OCI-LY3 (cell line): Measurements from ENCODE around the gene HACL1.

ENCODE experiments used
- H2AFZ ChIP-seq: fragments of 200-600, 300-600 bp; shearing (Covaris generic); 2 replicates; pipeline ENCODE4 v1.6.0; 2014; ENCODE audit warnings: antibody characterized with exemption, low read depth, low read length
- H3K27ac ChIP-seq: fragments of 200-600, 300-600 bp; sonication (generic); 2 replicates; pipeline ENCODE4 v1.5.1; 2014; ENCODE audit warnings: mild to moderate bottlenecking, low read length, moderate library complexity, mixed read lengths
- H3K27me3 ChIP-seq: fragments of 200-600, 300-600 bp; sonication (generic); 2 replicates; pipeline ENCODE4 v1.6.1; 2014; ENCODE audit warnings: low read depth, low read length, mixed read lengths
- H3K36me3 ChIP-seq: fragments of 200-600, 300-600 bp; sonication (generic); replicated peaks from 2 replicates; pipeline ENCODE3; 2014; ENCODE audit warnings: low read depth, low read length, mixed read lengths
- H3K4me1 ChIP-seq: fragments of 300-600, 200-600 bp; sonication (generic); 2 replicates; pipeline ENCODE4 v1.6.1; 2014; ENCODE audit warnings: low read length, mixed read lengths
- H3K4me2 ChIP-seq: fragments of 200-600, 300-600 bp; sonication (generic); 2 replicates; pipeline ENCODE4 v1.6.1; 2014; ENCODE audit warnings: low read length, mixed read lengths
- H3K4me3 ChIP-seq: fragments of 300-600, 200-600 bp; sonication (generic); 2 replicates; pipeline ENCODE4 v1.5.1; 2014; ENCODE audit warnings: antibody characterized with exemption, mild to moderate bottlenecking, low read length, moderate library complexity
- H3K79me2 ChIP-seq: fragments of 300-600, 200-600 bp; shearing (Covaris generic); 2 replicates; pipeline ENCODE4 v1.6.1; 2014; ENCODE audit warnings: mild to moderate bottlenecking, low read length, mixed read lengths
- H3K9ac ChIP-seq: fragments of 300-600, 200-600 bp; shearing (Covaris generic); 2 replicates; pipeline ENCODE4 v1.6.0; 2014; ENCODE audit warnings: mild to moderate bottlenecking, low read length, moderate library complexity
- H3K9me3 ChIP-seq: fragments of 200-600, 300-600 bp; shearing (Covaris generic); 2 replicates; pipeline ENCODE4 v1.6.1; 2014; ENCODE audit warnings: low read length, mixed read lengths; ENCODE audit not compliant: insufficient read depth
- H4K20me1 ChIP-seq: fragments of 200-600, 300-600 bp; sonication (generic); 2 replicates; pipeline ENCODE4 v1.6.1; 2016; ENCODE audit warnings: low read length, mixed read lengths; ENCODE audit not compliant: insufficient read depth
- EZH2phosphoT487 ChIP-seq: fragments of 200-600 bp; shearing (Covaris generic); IDR thresholded peaks from 2 replicates; pipeline ENCODE4 v1.6.1; 2018; ENCODE audit warnings: antibody characterized with exemption, mixed run types, low read depth
- TF ChIP-seq, protein P1 (sequence below): fragments of 200-600, 300-600 bp; sonication (generic); IDR thresholded peaks from 2 replicates; pipeline ENCODE4 v1.5.1; 2014; ENCODE audit warnings: antibody characterized with exemption, low read length, low read depth

Gene HACL1

DNA sequence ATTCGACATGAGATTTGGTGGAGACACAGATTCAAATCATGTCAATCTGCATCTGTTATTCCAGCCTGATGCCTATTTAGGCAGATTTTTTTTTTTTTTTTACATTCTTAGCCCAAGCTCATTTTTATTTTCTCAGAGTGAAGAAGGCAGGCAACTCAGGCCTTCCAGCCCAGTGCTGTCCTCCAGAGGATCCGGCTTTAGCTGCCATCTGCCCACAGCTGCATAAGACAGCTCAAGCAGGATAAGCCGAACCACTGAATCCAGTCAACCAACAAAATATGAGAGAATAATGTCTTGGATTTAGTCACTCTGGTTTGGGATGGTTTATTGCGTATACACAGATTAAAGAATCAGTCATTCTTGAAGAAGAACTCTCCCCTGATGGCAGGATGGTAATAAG is 60.0 kb downstream of the HACL1 start:
- H3K4me2 ChIP-seq = no peak overlapping the region
- no peak overlapping the region for H3K27ac ChIP-seq
- H3K9me3 ChIP-seq = no peaks in the 10 kb centered on the region
- 0 out of 2 replicates have a peak, but pooled peaks cover 6% of the 10 kb centered on the region for H3K27me3 ChIP-seq
- no peaks in the 10 kb centered on the region for H4K20me1 ChIP-seq
- H3K9ac ChIP-seq = no peak overlapping the region
- no peaks in the 10 kb centered on the region for H3K36me3 ChIP-seq
- H3K79me2 ChIP-seq = no peaks in the 10 kb centered on the region
- no peak for TF ChIP-seq EZH2phosphoT487
- TF ChIP-seq, protein P1, sequence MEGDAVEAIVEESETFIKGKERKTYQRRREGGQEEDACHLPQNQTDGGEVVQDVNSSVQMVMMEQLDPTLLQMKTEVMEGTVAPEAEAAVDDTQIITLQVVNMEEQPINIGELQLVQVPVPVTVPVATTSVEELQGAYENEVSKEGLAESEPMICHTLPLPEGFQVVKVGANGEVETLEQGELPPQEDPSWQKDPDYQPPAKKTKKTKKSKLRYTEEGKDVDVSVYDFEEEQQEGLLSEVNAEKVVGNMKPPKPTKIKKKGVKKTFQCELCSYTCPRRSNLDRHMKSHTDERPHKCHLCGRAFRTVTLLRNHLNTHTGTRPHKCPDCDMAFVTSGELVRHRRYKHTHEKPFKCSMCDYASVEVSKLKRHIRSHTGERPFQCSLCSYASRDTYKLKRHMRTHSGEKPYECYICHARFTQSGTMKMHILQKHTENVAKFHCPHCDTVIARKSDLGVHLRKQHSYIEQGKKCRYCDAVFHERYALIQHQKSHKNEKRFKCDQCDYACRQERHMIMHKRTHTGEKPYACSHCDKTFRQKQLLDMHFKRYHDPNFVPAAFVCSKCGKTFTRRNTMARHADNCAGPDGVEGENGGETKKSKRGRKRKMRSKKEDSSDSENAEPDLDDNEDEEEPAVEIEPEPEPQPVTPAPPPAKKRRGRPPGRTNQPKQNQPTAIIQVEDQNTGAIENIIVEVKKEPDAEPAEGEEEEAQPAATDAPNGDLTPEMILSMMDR = no peak
- H2AFZ ChIP-seq = no peak overlapping the region
- no peak overlapping the region for H3K4me3 ChIP-seq
- 0 out of 2 replicates have a peak, but pooled peaks cover 3% of the 10 kb centered on the region for H3K4me1 ChIP-seq

DNA sequence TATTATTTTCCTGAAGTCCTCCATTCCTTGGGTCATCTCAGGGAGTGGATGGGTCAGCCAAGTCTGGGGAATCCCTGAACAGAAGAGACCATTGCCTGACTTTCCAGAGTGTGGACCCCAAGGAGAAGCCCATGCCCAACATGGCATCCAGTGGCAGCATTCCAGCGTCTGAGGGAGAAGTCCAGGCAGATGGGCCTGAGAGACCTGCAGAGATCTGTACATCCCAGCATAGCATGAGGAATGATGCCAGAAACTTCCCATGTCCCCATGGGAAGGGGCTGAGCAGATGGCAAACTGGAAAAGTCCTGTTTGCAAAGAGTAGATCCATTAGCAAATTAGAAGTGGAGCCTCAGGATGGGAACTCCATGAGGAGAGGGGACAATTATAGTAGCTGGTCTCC is 62.3 kb downstream of the HACL1 start:
- H3K9ac ChIP-seq = no peak overlapping the region
- no peak overlapping the region for H2AFZ ChIP-seq
- 0 out of 2 replicates have a peak, but pooled peaks cover 6% of the 10 kb centered on the region for H3K27me3 ChIP-seq
- no peak overlapping the region for H3K27ac ChIP-seq
- TF ChIP-seq, protein P1 = no peak
- TF ChIP-seq EZH2phosphoT487 = no peak
- H3K9me3 ChIP-seq = no peaks in the 10 kb centered on the region
- 0 out of 2 replicates have a peak, but pooled peaks cover 3% of the 10 kb centered on the region for H3K4me1 ChIP-seq
- no peak overlapping the region for H3K4me2 ChIP-seq
- H3K79me2 ChIP-seq = no peaks in the 10 kb centered on the region
- H4K20me1 ChIP-seq = no peaks in the 10 kb centered on the region
- no peak overlapping the region for H3K4me3 ChIP-seq
- no peaks in the 10 kb centered on the region for H3K36me3 ChIP-seq

DNA sequence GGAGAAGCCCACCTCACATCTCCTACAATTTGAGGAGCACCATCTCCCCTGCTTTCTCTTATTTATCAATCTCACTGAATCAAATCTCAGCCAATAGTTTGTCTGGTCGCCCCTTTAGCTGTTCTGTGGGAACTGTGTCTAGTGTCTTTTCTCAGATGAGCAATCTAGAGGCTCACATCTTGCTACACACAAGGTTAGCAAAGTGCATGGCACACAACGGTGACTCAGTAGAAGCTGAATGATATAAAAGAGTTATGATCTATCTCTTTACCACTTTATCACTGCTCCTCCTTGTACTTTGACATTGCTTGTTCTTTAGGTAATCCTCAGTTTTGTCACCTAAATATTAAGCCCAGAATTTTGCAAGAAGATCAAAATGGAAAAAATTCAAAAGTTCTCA is 63.0 kb downstream of the HACL1 start:
- no peak overlapping the region for H2AFZ ChIP-seq
- H3K9me3 ChIP-seq = no peaks in the 10 kb centered on the region
- TF ChIP-seq, protein P1 = no peak
- TF ChIP-seq EZH2phosphoT487 = no peak

DNA sequence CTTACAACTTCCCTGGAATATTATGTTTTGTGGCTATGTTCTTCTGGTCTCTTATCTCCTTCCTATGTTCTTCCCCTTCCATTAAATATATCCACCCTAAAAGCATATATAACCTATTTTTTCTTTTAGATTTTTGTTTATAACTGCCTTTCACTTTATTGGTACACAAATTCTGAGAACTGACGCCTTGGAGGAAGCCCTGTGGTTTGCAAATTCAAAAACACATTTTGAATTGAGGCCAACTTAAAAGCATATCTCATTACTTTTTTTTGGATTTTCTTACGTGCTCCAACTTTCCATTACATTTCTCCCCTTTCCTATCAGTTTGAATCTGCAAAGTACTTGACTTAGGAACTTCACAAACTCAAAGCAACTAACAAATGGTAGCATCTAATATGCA is 64.5 kb downstream of the HACL1 start:
- Histone ChIP-seq H4K20me1 (no peaks in the 10 kb centered on the region), H3K4me3 (no peak overlapping the region), H3K36me3 (no peaks in the 10 kb centered on the region), H3K4me2 (no peak overlapping the region), H3K27me3 (no peaks in the 10 kb centered on the region), H2AFZ (no peak overlapping the region), H3K9me3 (no peaks in the 10 kb centered on the region), H3K4me1 (0 out of 2 replicates have a peak, but pooled peaks cover 3% of the 10 kb centered on the region), H3K9ac (no peak overlapping the region), H3K27ac (no peak overlapping the region), H3K79me2 (no peaks in the 10 kb centered on the region)
- no peak for TF ChIP-seq EZH2phosphoT487
- TF ChIP-seq, protein P1 = no peak

More for the DNA sequence above, 63.0 kb downstream of the HACL1 start:
- Histone ChIP-seq H3K27me3 (0 out of 2 replicates have a peak, but pooled peaks cover 2% of the 10 kb centered on the region), H4K20me1 (no peaks in the 10 kb centered on the region), H3K4me1 (0 out of 2 replicates have a peak, but pooled peaks cover 3% of the 10 kb centered on the region), H3K27ac (no peak overlapping the region), H3K9ac (no peak overlapping the region), H3K79me2 (no peaks in the 10 kb centered on the region), H3K36me3 (no peaks in the 10 kb centered on the region), H3K4me2 (no peak overlapping the region), H3K4me3 (no peak overlapping the region)
